ENCODE data around the gene NUDT22.

DNA sequence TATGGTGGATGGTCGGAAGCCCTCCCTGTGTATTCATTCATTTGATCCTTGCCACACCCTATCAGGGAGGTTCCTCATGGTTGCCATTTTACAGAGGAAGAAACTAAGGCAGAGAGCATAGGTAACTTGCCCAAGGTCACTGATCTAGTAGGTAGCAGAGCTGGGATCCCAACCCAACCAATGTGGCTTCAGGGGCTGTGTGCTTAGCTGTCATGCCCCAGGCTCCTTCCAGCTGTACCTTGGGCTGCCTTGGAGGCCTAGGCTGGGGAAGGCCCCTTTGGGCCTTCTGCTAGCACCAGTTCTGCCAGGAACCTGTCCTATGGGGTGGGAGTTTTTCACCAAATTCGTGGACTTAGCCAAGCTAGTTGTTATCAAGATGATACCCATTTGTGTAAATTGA, 49.8 kb downstream of the NUDT22 start:
- TF ChIP-seq, protein P1, sequence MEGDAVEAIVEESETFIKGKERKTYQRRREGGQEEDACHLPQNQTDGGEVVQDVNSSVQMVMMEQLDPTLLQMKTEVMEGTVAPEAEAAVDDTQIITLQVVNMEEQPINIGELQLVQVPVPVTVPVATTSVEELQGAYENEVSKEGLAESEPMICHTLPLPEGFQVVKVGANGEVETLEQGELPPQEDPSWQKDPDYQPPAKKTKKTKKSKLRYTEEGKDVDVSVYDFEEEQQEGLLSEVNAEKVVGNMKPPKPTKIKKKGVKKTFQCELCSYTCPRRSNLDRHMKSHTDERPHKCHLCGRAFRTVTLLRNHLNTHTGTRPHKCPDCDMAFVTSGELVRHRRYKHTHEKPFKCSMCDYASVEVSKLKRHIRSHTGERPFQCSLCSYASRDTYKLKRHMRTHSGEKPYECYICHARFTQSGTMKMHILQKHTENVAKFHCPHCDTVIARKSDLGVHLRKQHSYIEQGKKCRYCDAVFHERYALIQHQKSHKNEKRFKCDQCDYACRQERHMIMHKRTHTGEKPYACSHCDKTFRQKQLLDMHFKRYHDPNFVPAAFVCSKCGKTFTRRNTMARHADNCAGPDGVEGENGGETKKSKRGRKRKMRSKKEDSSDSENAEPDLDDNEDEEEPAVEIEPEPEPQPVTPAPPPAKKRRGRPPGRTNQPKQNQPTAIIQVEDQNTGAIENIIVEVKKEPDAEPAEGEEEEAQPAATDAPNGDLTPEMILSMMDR (IDR thresholded peaks at IDR 0.05; ENCODE audit: low read depth, low read length) = no peak
- no peak for TF ChIP-seq POLR2A (IDR thresholded peaks at IDR 0.05; ENCODE audit: extremely low read depth, insufficient read length)
- no peak for TF ChIP-seq MYC (IDR thresholded peaks at IDR 0.05; ENCODE audit: low read depth, low read length)
- TF ChIP-seq MAX (IDR thresholded peaks at IDR 0.05; ENCODE audit: low read depth, low read length) = no peak
